OCI-LY1 (cell line): ENCODE data around the gene ANTXRL.

ENCODE experiments used
- CTCF ChIP-seq: fragments of 200-600 bp; sonication (generic), shearing (Covaris generic); IDR thresholded peaks from 2 replicates; pipeline ENCODE4 v1.5.1; 2017; ENCODE audit warnings: mild to moderate bottlenecking, antibody characterized with exemption, low read length, moderate library complexity, mixed read lengths
- EZH2 ChIP-seq: fragments of 200-600 bp; sonication (generic), shearing (Covaris generic); IDR thresholded peaks from 2 replicates; pipeline ENCODE4 v1.8.0; 2017; ENCODE audit warnings: borderline replicate concordance, mixed run types, mild to moderate bottlenecking, antibody characterized with exemption, low read length, moderate library complexity, mixed read lengths

- TF ChIP-seq CTCF (no peak), EZH2 (no peak)
These were observed 35.0 kb downstream of the ANTXRL start for GRCh38 chr10:46321770-46322169.
